ENCODE data around the gene GCNT2.

GCNT2 gene

DNA sequence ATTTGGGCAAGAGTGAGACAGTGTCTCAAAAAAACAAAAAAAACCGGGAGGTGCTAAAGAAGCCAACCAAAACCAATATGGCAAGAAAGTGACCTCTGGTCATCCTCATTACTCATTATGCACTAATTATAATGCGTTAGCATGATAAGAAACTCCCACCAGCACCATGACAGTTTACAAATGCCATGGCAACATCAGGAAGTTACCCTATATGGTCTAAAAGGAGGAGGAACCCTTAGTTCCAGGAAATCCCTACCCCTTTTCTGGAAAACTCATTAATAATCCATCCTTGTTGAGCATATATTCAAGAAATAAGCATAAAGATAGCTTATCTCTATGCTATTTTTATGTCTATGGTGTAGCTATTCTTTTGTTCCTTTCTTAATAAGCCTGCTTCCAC is 141.6 kb downstream of the GCNT2 start:
- no peak for TF ChIP-seq EGR1 (IDR thresholded peaks at IDR 0.05)
- TF ChIP-seq USF1 (IDR thresholded peaks at IDR 0.05) = no peak
- no peak for TF ChIP-seq EP300 (IDR thresholded peaks at IDR 0.05; ENCODE audit: borderline replicate concordance)
- no peak for TF ChIP-seq ZBTB7A (IDR thresholded peaks at IDR 0.05; ENCODE audit: low read depth)
- no peak for TF ChIP-seq RAD21 (IDR thresholded peaks at IDR 0.05; ENCODE audit: low read depth)
- TF ChIP-seq NFIC (IDR thresholded peaks at IDR 0.05) = no peak
- no peak for TF ChIP-seq CREB1 (IDR thresholded peaks at IDR 0.05; ENCODE audit: low read depth)
- no peak for TF ChIP-seq TAF1 (IDR thresholded peaks at IDR 0.05; ENCODE audit: low read depth)
- no peak for TF ChIP-seq CEBPB (IDR thresholded peaks at IDR 0.05)
- no peak for TF ChIP-seq TEAD4 (IDR thresholded peaks at IDR 0.05)
- no peak for TF ChIP-seq MAX (IDR thresholded peaks at IDR 0.05)

GRCh38 chr6:10668126-10668917 is 147.2 kb downstream of the GCNT2 start:
- TF ChIP-seq RAD21 (IDR thresholded peaks at IDR 0.05; ENCODE audit: low read depth) (no peak), ZBTB7A (IDR thresholded peaks at IDR 0.05; ENCODE audit: low read depth) (no peak), MAX (IDR thresholded peaks at IDR 0.05) (no peak), REST (IDR thresholded peaks at IDR 0.05; ENCODE audit: low read depth) (no peak), CEBPB (IDR thresholded peaks at IDR 0.05) (no peak), USF1 (IDR thresholded peaks at IDR 0.05) (no peak), EGR1 (IDR thresholded peaks at IDR 0.05) (no peak), FOXM1 (IDR thresholded peaks at IDR 0.05; ENCODE audit: borderline replicate concordance, low read depth) (no peak), CREB1 (IDR thresholded peaks at IDR 0.05; ENCODE audit: low read depth) (no peak), EP300 (IDR thresholded peaks at IDR 0.05; ENCODE audit: borderline replicate concordance) (no peak), NFIC (IDR thresholded peaks at IDR 0.05) (no peak), TCF12 (IDR thresholded peaks at IDR 0.05; ENCODE audit: low read depth) (no peak), TEAD4 (IDR thresholded peaks at IDR 0.05) (no peak), TAF1 (IDR thresholded peaks at IDR 0.05; ENCODE audit: low read depth) (no peak), YY1 (IDR thresholded peaks at IDR 0.05; ENCODE audit: low read depth) (no peak)

DNA sequence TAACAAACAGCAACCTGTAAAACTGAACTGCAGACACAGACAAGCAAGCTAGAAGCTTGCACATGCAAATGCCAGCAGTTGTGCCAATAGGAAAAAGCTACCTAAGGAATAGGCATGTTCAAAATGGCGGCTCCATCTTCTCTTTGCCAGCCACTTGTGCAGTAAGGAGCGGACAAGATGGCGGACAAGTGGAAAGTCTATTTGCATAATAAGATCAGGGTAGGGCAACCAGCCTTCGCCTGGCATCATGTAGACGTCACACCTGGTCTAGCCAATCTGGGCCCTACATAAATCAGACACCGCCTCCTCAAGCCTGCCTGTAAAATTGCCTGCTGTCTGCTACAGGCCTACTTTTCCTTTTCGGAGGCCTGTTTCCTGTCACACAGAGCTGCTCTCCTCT is 155.3 kb downstream of the GCNT2 start:
- no peak for TF ChIP-seq MAX (IDR thresholded peaks at IDR 0.05)
- no peak for TF ChIP-seq CEBPB (IDR thresholded peaks at IDR 0.05)
- no peak for TF ChIP-seq REST (IDR thresholded peaks at IDR 0.05; ENCODE audit: low read depth)
- no peak for TF ChIP-seq NFIC (IDR thresholded peaks at IDR 0.05)
- TF ChIP-seq TEAD4 (IDR thresholded peaks at IDR 0.05) = no peak

DNA sequence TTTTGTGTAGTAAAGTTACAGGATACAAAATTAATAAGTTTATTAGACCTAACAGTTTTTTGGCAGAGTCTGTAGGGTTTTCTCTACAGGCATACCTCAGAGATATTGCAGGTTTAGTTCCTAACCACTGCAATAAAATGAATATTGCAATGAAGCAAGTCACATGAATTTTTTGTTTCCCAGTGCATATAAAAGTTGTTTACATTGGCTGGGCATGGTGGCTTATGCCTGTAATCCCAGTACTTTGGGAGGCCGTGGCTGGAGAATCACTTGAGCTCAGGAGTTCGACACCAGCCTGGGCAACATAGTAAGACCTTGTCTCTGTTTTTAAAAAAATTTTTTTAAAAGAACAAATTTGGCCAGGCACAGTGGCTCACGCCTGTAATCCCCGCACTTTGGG is 157.3 kb downstream of the GCNT2 start:
- no peak for TF ChIP-seq TAF1 (IDR thresholded peaks at IDR 0.05; ENCODE audit: low read depth)
